Measurements from ENCODE around the gene DNAJA3. TPM values are rescaled to one million over a fixed set of nuclear protein-coding genes. Genes with fewer than 3 reads are reported as not detected.

The DNAJA3 gene
- total RNA-seq, 1 experiment from 2014 or later, result 64.1 TPM

GRCh38 chr16:4395055-4395726, 30.5 kb upstream of the DNAJA3 start:
- TF ChIP-seq ZNF121 (CRISPR knock-in tag; IDR thresholded peaks at IDR 0.05), result no peak
- no peak for TF ChIP-seq ATF1 (CRISPR knock-in tag; IDR thresholded peaks at IDR 0.05)
- ATAC-seq (no peak), DNase-seq (ENCODE audit: low spot score) (no peak)
- Mint-ChIP-seq H3K4me3 (no peak overlapping the region), H3K27me3 (ENCODE audit: low read depth) (no peaks in the 10 kb centered on the region), H3K4me1 (peaks cover 33% of the 10 kb centered on the region), H3K27ac (peak overlapping the region; percentile 49), H3K9me3 (no peaks in the 10 kb centered on the region), H3K36me3 (peaks cover 2% of the 10 kb centered on the region; the same call in 1 of the 2 replicates)
- CTCF ChIA-PET, result interaction anchor here (1.0 to 9.6 kb wide), 3 partner anchors 7 to 36 kb away, joined by 7 to 316 read pairs (median 8); no protein-coding TSS in a partner anchor
- POLR2A ChIA-PET, result no interaction called here

- ChIA-PET POLR2A (no interaction called here), CTCF (interaction anchor here (2.5 to 8.7 kb wide), 3 partner anchors 9 to 40 kb away, joined by 9 to 322 read pairs (median 316); no protein-coding TSS in a partner anchor)
- Mint-ChIP-seq H3K27ac (no peak overlapping the region), H3K4me3 (no peak overlapping the region), H3K9me3 (no peaks in the 10 kb centered on the region), H3K36me3 (peaks cover 2% of the 10 kb centered on the region; the same call in 1 of the 2 replicates), H3K27me3 (ENCODE audit: low read depth) (no peaks in the 10 kb centered on the region), H3K4me1 (peaks cover 3% of the 10 kb centered on the region)
- TF ChIP-seq MYBL2 (CRISPR knock-in tag; IDR thresholded peaks at IDR 0.05) (no peak), E2F5 (CRISPR knock-in tag; IDR thresholded peaks at IDR 0.05) (no peak), E2F1 (CRISPR knock-in tag; IDR thresholded peaks at IDR 0.05) (no peak), SP1 (CRISPR knock-in tag; conservative IDR thresholded peaks at IDR 0.05) (no peak), EMX1 (CRISPR knock-in tag; IDR thresholded peaks at IDR 0.05) (no peak), NFE2L1 (CRISPR knock-in tag; IDR thresholded peaks at IDR 0.05) (no peak), FOXP1 (CRISPR knock-in tag; IDR thresholded peaks at IDR 0.05; ENCODE audit: borderline replicate concordance) (no peak), SOX15 (CRISPR knock-in tag; IDR thresholded peaks at IDR 0.05) (no peak), OVOL2 (CRISPR knock-in tag; IDR thresholded peaks at IDR 0.05; ENCODE audit: borderline replicate concordance) (no peak), GTF2I (CRISPR knock-in tag; conservative IDR thresholded peaks at IDR 0.05) (no peak), HMGXB4 (CRISPR knock-in tag; IDR thresholded peaks at IDR 0.05) (no peak), RELA (CRISPR knock-in tag; IDR thresholded peaks at IDR 0.05; ENCODE audit: borderline replicate concordance) (no peak), RORB (CRISPR knock-in tag; IDR thresholded peaks at IDR 0.05) (no peak), ZNF416 (CRISPR knock-in tag; IDR thresholded peaks at IDR 0.05) (no peak), ZNF121 (CRISPR knock-in tag; IDR thresholded peaks at IDR 0.05) (no peak), PRRX2 (CRISPR knock-in tag; IDR thresholded peaks at IDR 0.05) (no peak), USF1 (CRISPR knock-in tag; IDR thresholded peaks at IDR 0.05) (no peak), IRF2 (CRISPR knock-in tag; IDR thresholded peaks at IDR 0.05; ENCODE audit: borderline replicate concordance, low read depth) (no peak), NFYB (CRISPR knock-in tag; conservative IDR thresholded peaks at IDR 0.05; ENCODE audit: low read depth) (no peak), IRF1 (CRISPR knock-in tag; IDR thresholded peaks at IDR 0.05) (no peak)
- ATAC-seq (no peak), DNase-seq (ENCODE audit: low spot score) (no peak)
Measured at GRCh38 chr16:4399001-4399730, 26.5 kb upstream of the DNAJA3 start.
